IMR-90 (cell line): ENCODE results near the gene ILK. TPM values are rescaled to one million over a fixed set of nuclear protein-coding genes. Genes with fewer than 3 reads are reported as not detected.

ENCODE experiments used
- ATAC-seq: fragments of 200-7000 bp; cut with Tn5 transposase; 2 replicates; pipeline ENCODE4 v1.9.1; 2020; ENCODE audit warnings: low read depth, mild to moderate bottlenecking, moderate library complexity
- BruUV-seq: library from RNA; stranded (reverse); fragments of 400-500 nt; replicated peaks from 2 replicates; lab custom pipeline; 2021; lab: Mats Ljungman, UMichigan
- CTCF ChIA-PET: fragments of 300-600 bp; formaldehyde crosslinking; extraction: SDS; loops from one replicate; lab custom pipeline; 2021; ENCODE audit warnings: antibody characterized with exemption; lab: Yijun Ruan, JAX
- POLR2A ChIA-PET: fragments of 300-600 bp; sonication (Branson Sonifier 250); formaldehyde crosslinking; loops from one replicate; lab custom pipeline; 2022; ENCODE audit warnings: antibody characterized with exemption; ENCODE audit not compliant: unreplicated experiment; lab: Charles Lee
- DNase-seq: peaks from one replicate; pipeline ENCODE4 v3.0.0; 2013
- H2AFZ ChIP-seq: replicated peaks from 2 replicates; pipeline ENCODE3; 2013; ENCODE audit warnings: low read length, mild to moderate bottlenecking; ENCODE audit not compliant: poor library complexity
- H2AK5ac ChIP-seq: 2 replicates; pipeline ENCODE4 v1.6.1; 2013; ENCODE audit warnings: low read depth, low read length, inconsistent platforms
- H2AK9ac ChIP-seq: replicated peaks from 2 replicates; pipeline ENCODE3; 2013; ENCODE audit warnings: mild to moderate bottlenecking, low read depth, low read length, moderate library complexity; ENCODE audit not compliant: poor library complexity
- H2BK120ac ChIP-seq: 2 replicates; pipeline ENCODE4 v1.6.1; 2013; ENCODE audit warnings: low read depth, low read length, inconsistent platforms
- H2BK15ac ChIP-seq: 3 replicates; pipeline ENCODE4 v1.6.1; 2013; ENCODE audit warnings: low read depth, low read length, inconsistent platforms
- H2BK20ac ChIP-seq: 2 replicates; pipeline ENCODE4 v1.6.1; 2013; ENCODE audit warnings: low read depth, mild to moderate bottlenecking, inconsistent platforms, low read length, moderate library complexity
- H2BK5ac ChIP-seq: 2 replicates; pipeline ENCODE4 v1.6.1; 2013; ENCODE audit warnings: mild to moderate bottlenecking, low read depth, low read length, inconsistent platforms; ENCODE audit not compliant: poor library complexity, severe bottlenecking
- H3K14ac ChIP-seq: replicated peaks from 2 replicates; pipeline ENCODE4 v1.6.1; 2013; ENCODE audit warnings: low read depth, low read length, inconsistent platforms
- H3K18ac ChIP-seq: 2 replicates; pipeline ENCODE4 v1.6.1; 2013; ENCODE audit warnings: low read depth, low read length, control low read depth
- H3K23ac ChIP-seq: 2 replicates; pipeline ENCODE4 v1.6.1; 2013; ENCODE audit warnings: low read depth, low read length, inconsistent platforms
- H3K27ac ChIP-seq: 2 replicates; pipeline ENCODE4 v1.5.1; 2013; ENCODE audit warnings: mild to moderate bottlenecking, control low read depth, low read length; ENCODE audit not compliant: insufficient read depth
- H3K27me3 ChIP-seq: 2 replicates; pipeline ENCODE4 v1.6.1; 2013; ENCODE audit warnings: low read length; ENCODE audit not compliant: control insufficient read depth, insufficient read depth
- H3K36me3 ChIP-seq: 2 replicates; pipeline ENCODE4 v1.6.1; 2013; ENCODE audit warnings: low read length, mixed read lengths; ENCODE audit not compliant: control insufficient read depth, insufficient read depth
- H3K4ac ChIP-seq: 2 replicates; pipeline ENCODE4 v1.6.1; 2013; ENCODE audit warnings: low read depth, low read length, inconsistent platforms
- H3K4me1 ChIP-seq: 2 replicates; pipeline ENCODE4 v1.6.1; 2013; ENCODE audit warnings: low read length, mixed read lengths; ENCODE audit not compliant: control insufficient read depth, insufficient read depth
- H3K4me2 ChIP-seq: 2 replicates; pipeline ENCODE4 v1.6.1; 2013; ENCODE audit warnings: low read depth, mild to moderate bottlenecking, control low read depth, low read length, moderate library complexity
- H3K4me3 ChIP-seq: 2 replicates; pipeline ENCODE4 v1.5.1; 2013; ENCODE audit warnings: low read depth, mild to moderate bottlenecking, control low read depth, low read length, moderate library complexity; ENCODE audit not compliant: insufficient read depth
- H3K56ac ChIP-seq: 2 replicates; pipeline ENCODE4 v1.6.1; 2013; ENCODE audit warnings: low read length, inconsistent platforms; ENCODE audit not compliant: insufficient read depth; ENCODE audit errors: extremely low read depth
- H3K79me1 ChIP-seq, 2 experiments: 2 replicates each; pipeline ENCODE4 v1.6.1; 2013; ENCODE audit warnings: low read length in 2 of 2, inconsistent platforms in 1 of 2, low read depth in 1 of 2
- H3K9ac ChIP-seq: 2 replicates; pipeline ENCODE4 v1.6.1; 2013; ENCODE audit warnings: low read depth, low read length, control low read depth
- H3K9me1 ChIP-seq: 2 replicates; pipeline ENCODE4 v1.6.1; 2013; ENCODE audit warnings: low read length, inconsistent platforms; ENCODE audit not compliant: insufficient read depth
- H3K9me3 ChIP-seq: 2 replicates; pipeline ENCODE4 v1.6.1; 2013; ENCODE audit warnings: low read length; ENCODE audit not compliant: control insufficient read depth, insufficient read depth
- H4K20me1 ChIP-seq: 2 replicates; pipeline ENCODE4 v1.6.1; 2013; ENCODE audit warnings: low read length, inconsistent platforms; ENCODE audit not compliant: insufficient read depth
- H4K5ac ChIP-seq: 2 replicates; pipeline ENCODE4 v1.6.1; 2013; ENCODE audit warnings: mild to moderate bottlenecking, low read depth, low read length, control low read depth
- H4K8ac ChIP-seq, 2 experiments: 2 replicates each; pipeline ENCODE4 v1.6.1; 2013; ENCODE audit warnings: low read depth in 2 of 2, low read length in 2 of 2, control low read depth in 1 of 2, inconsistent platforms in 1 of 2
- H4K91ac ChIP-seq: 2 replicates; pipeline ENCODE4 v1.6.1; 2013; ENCODE audit warnings: low read depth, low read length, inconsistent platforms; ENCODE audit not compliant: insufficient read depth
- BHLHE40 ChIP-seq: fragments of 150-350 bp; IDR thresholded peaks from 2 replicates; pipeline ENCODE4 v1.6.1; 2016; ENCODE audit warnings: mild to moderate bottlenecking, low read depth, low read length
- CEBPB ChIP-seq: IDR thresholded peaks from 2 replicates; pipeline ENCODE4 v1.6.1; 2012; ENCODE audit warnings: low read depth, low read length, improper control_type of control experiment
- CHD1 ChIP-seq: IDR thresholded peaks from 2 replicates; pipeline ENCODE4 v1.6.1; 2012; ENCODE audit warnings: low read depth, low read length, improper control_type of control experiment
- CTCF ChIP-seq: conservative IDR thresholded peaks from 2 replicates; pipeline ENCODE4 v1.5.1; 2012; ENCODE audit warnings: mild to moderate bottlenecking, low read depth, low read length, improper control_type of control experiment
- ELK1 ChIP-seq: fragments of 150-350 bp; IDR thresholded peaks from 2 replicates; pipeline ENCODE4 v1.6.1; 2016; ENCODE audit warnings: low read depth, mild to moderate bottlenecking, low read length, moderate library complexity, borderline replicate concordance
- FOS ChIP-seq: fragments of 150-350 bp; IDR thresholded peaks from 2 replicates; pipeline ENCODE4 v1.6.1; 2016; ENCODE audit warnings: low read depth, low read length
- MAZ ChIP-seq: IDR thresholded peaks from 2 replicates; pipeline ENCODE4 v1.6.1; 2012; ENCODE audit warnings: low read depth, mild to moderate bottlenecking, low read length, improper control_type of control experiment, moderate library complexity, borderline replicate concordance
- MXI1 ChIP-seq: IDR thresholded peaks from 2 replicates; pipeline ENCODE4 v1.6.1; 2012; ENCODE audit warnings: low read depth, mild to moderate bottlenecking, low read length, moderate library complexity, borderline replicate concordance
- NFE2L2 ChIP-seq: fragments of 150-350 bp; IDR thresholded peaks from 2 replicates; pipeline ENCODE4 v1.6.1; 2016; ENCODE audit warnings: low read depth, mild to moderate bottlenecking, low read length
- RAD21 ChIP-seq: IDR thresholded peaks from 2 replicates; pipeline ENCODE4 v1.6.1; 2012; ENCODE audit warnings: low read length, improper control_type of control experiment
- RCOR1 ChIP-seq: IDR thresholded peaks from 2 replicates; pipeline ENCODE4 v1.6.1; 2012; ENCODE audit warnings: mild to moderate bottlenecking, low read length, improper control_type of control experiment; ENCODE audit not compliant: insufficient replicate concordance
- RFX5 ChIP-seq: IDR thresholded peaks from 2 replicates; pipeline ENCODE4 v1.8.0; 2012; ENCODE audit warnings: low read depth, mild to moderate bottlenecking, low read length, moderate library complexity
- SMC3 ChIP-seq: fragments of 150-350 bp; IDR thresholded peaks from 2 replicates; pipeline ENCODE4 v1.6.1; 2016; ENCODE audit warnings: low read depth, mild to moderate bottlenecking, antibody characterized with exemption, low read length, moderate library complexity
- USF2 ChIP-seq: fragments of 150-350 bp; IDR thresholded peaks from 2 replicates; pipeline ENCODE4 v1.6.1; 2017; ENCODE audit warnings: mild to moderate bottlenecking, antibody characterized with exemption, low read length, low read depth
- WGBS, 2 experiments: methylation state at CpG; one replicate each; pipeline versions ENCODE4 v1.1.5 to v1.1.7; 2013; ENCODE audit warnings: missing lambda C conversion rate in 2 of 2; ENCODE audit not compliant: insufficient read length in 1 of 2; ENCODE audit errors: extremely low coverage in 2 of 2; 5-methylcytosine and 5-hydroxymethylcytosine counted together
- dilution Hi-C: fragments of 300-500 bp; cut with HindIII; formaldehyde crosslinking; loops from one replicate; pipeline ENCODE4 v1.14.3; 2018; ENCODE audit warnings: low sequenced_read_pairs; ENCODE audit not compliant: unreplicated experiment
- in situ Hi-C: fragments of 300-500 bp; cut with MboI; formaldehyde crosslinking; loops from 3 replicates; pipeline ENCODE4 v1.14.3; 2019; ENCODE audit warnings: low sequenced_read_pairs, inconsistent platforms, mixed read lengths
- intact Hi-C: fragments of 100-400 bp; cut with micrococcal nuclease; formaldehyde crosslinking; loops from 2 replicates; pipeline ENCODE4 v1.10.0; 2022
- polyA plus RNA-seq, 3 experiments: library from polyadenylated mRNA; depleted of rRNA; stranded (reverse); fragments of >200 nt; gene quantifications; 2 replicates each; pipeline ENCODE4 v1.2.3, GENCODE V29; 2012; ENCODE audit warnings: low replicate concordance in 1 of 3
- total RNA-seq: library from RNA; depleted of rRNA; stranded (reverse); fragments of >200 nt; gene quantifications from 2 replicates; pipeline ENCODE4 v1.2.3, GENCODE V29; 2012

Gene ILK
- total and polyA plus RNA-seq, 2 of the 4 experiments (the other 2 are of a cell fraction) = 339 to 389 TPM

GRCh38 chr11:6622261-6623171 lies 18.9 kb downstream of the ILK start:
- Histone ChIP-seq H3K4me2 (no peak overlapping the region), H4K8ac (no peak overlapping the region), H3K27ac (no peak overlapping the region), H2BK15ac (no peak overlapping the region), H2BK120ac (no peak overlapping the region), H3K9ac (no peak overlapping the region), H2AK5ac (no peak overlapping the region), H3K23ac (no peak overlapping the region), H3K79me1 (peaks cover 7 to 15% of the 10 kb centered on the region in 2 experiments), H3K9me1 (peaks cover 3% of the 10 kb centered on the region), H3K14ac (no peak overlapping the region), H3K27me3 (no peaks in the 10 kb centered on the region), H3K56ac (no peak overlapping the region), H2AFZ (no peak overlapping the region), H2BK20ac (no peak overlapping the region), H3K18ac (no peak overlapping the region), H3K9me3 (no peaks in the 10 kb centered on the region), H3K4me1 (peaks cover 3% of the 10 kb centered on the region), H2BK5ac (no peak overlapping the region), H3K4me3 (no peak overlapping the region), H3K36me3 (peaks cover 37% of the 10 kb centered on the region), H4K91ac (no peak overlapping the region), H4K5ac (no peak overlapping the region), H3K4ac (no peak overlapping the region), H2AK9ac (no peak overlapping the region), H4K20me1 (peaks cover 6% of the 10 kb centered on the region; the same call in 1 of the 2 replicates)
- ChIA-PET POLR2A (no interaction called here), CTCF (no interaction called here)
- no TSS peak for BruUV-seq
- in situ Hi-C loops (no loop called here), dilution Hi-C loops (no loop called here), intact Hi-C loops (no loop called here)
- no peak for DNase-seq
- no peak for ATAC-seq
- WGBS, 2 experiments = 79% methylated on average over 8 of the region's 24 CpGs; no CpG with 5 or more reads in 1 of the 2 experiments
- no peak for TF ChIP-seq MXI1
- TF ChIP-seq RCOR1 = no peak
- TF ChIP-seq BHLHE40 = no peak
- TF ChIP-seq NFE2L2 = no peak
- TF ChIP-seq CTCF = no peak
- no peak for TF ChIP-seq RFX5
- TF ChIP-seq SMC3 = no peak
- TF ChIP-seq RAD21 = no peak
- no peak for TF ChIP-seq CHD1
- TF ChIP-seq USF2 = no peak
- no peak for TF ChIP-seq MAZ
- TF ChIP-seq CEBPB = no peak
- TF ChIP-seq FOS = no peak
- TF ChIP-seq ELK1 = no peak
